NCI-H187 treated with DMSO at 0.1 percent for 48 hours (cell line): ENCODE data around the gene COL8A1.

ENCODE experiments used
- DNase-seq: peaks from one replicate; lab custom pipeline; 2025; lab: John Stamatoyannopoulos, UW

The COL8A1 gene

GRCh38 chr3:99761415-99762165, 123.2 kb downstream of the COL8A1 start:
- no peak for DNase-seq

GRCh38 chr3:99762901-99763300, 124.5 kb downstream of the COL8A1 start:
- no peak for DNase-seq

GRCh38 chr3:99764377-99764776, 126.0 kb downstream of the COL8A1 start:
- no peak for DNase-seq

- no peak for DNase-seq
Observed at GRCh38 chr3:99765042-99765942, 126.9 kb downstream of the COL8A1 start.

GRCh38 chr3:99767291-99767690, 128.9 kb downstream of the COL8A1 start:
- no peak for DNase-seq

GRCh38 chr3:99768126-99768525, 129.7 kb downstream of the COL8A1 start:
- no peak for DNase-seq

- DNase-seq: no peak
Observed at GRCh38 chr3:99768808-99769501, 130.6 kb downstream of the COL8A1 start.

GRCh38 chr3:99772171-99772570, 133.8 kb downstream of the COL8A1 start:
- no peak for DNase-seq

GRCh38 chr3:99772671-99773070, 134.3 kb downstream of the COL8A1 start:
- no peak for DNase-seq

GRCh38 chr3:99774467-99774866, 136.1 kb downstream of the COL8A1 start:
- no peak for DNase-seq

- no peak for DNase-seq
Observed at GRCh38 chr3:99776516-99777209, 138.3 kb downstream of the COL8A1 start.

- DNase-seq: no peak
Observed at GRCh38 chr3:99777210-99777549, 138.8 kb downstream of the COL8A1 start.

- DNase-seq: peak; percentile 8
Observed at GRCh38 chr3:99777708-99778107, 139.3 kb downstream of the COL8A1 start.

- DNase-seq: no peak
Observed at GRCh38 chr3:99780749-99781148, 142.4 kb downstream of the COL8A1 start.

- no peak for DNase-seq
Observed at GRCh38 chr3:99781761-99782160, 143.4 kb downstream of the COL8A1 start.

GRCh38 chr3:99783011-99783573, 144.7 kb downstream of the COL8A1 start:
- no peak for DNase-seq

GRCh38 chr3:99789011-99789721, 150.8 kb downstream of the COL8A1 start:
- no peak for DNase-seq

- no peak for DNase-seq
Observed at GRCh38 chr3:99794485-99794884, 156.1 kb downstream of the COL8A1 start.

GRCh38 chr3:99795573-99795972, 157.2 kb downstream of the COL8A1 start:
- no peak for DNase-seq

- no peak for DNase-seq
Observed at GRCh38 chr3:99799422-99799821, 161.0 kb downstream of the COL8A1 start.

GRCh38 chr3:99803297-99803696, 164.9 kb downstream of the COL8A1 start:
- no peak for DNase-seq
